PC-9 (cell line): ENCODE data around the gene OR8K5.

Source experiments
- EZH2 ChIP-seq: fragments of 200-600 bp; sonication (generic); IDR thresholded peaks from 2 replicates; pipeline ENCODE4 v1.8.0; 2017; ENCODE audit warnings: antibody characterized with exemption, low read depth
- TF ChIP-seq, protein P1 (sequence below): fragments of 200-600 bp; sonication (generic); conservative IDR thresholded peaks from 2 replicates; pipeline ENCODE4 v1.6.1; 2017; ENCODE audit warnings: mixed run types, antibody characterized with exemption, mild to moderate bottlenecking, moderate library complexity

GRCh38 chr11:56197367-56197766 lies 37.2 kb upstream of the OR8K5 start:
- TF ChIP-seq, protein P1, sequence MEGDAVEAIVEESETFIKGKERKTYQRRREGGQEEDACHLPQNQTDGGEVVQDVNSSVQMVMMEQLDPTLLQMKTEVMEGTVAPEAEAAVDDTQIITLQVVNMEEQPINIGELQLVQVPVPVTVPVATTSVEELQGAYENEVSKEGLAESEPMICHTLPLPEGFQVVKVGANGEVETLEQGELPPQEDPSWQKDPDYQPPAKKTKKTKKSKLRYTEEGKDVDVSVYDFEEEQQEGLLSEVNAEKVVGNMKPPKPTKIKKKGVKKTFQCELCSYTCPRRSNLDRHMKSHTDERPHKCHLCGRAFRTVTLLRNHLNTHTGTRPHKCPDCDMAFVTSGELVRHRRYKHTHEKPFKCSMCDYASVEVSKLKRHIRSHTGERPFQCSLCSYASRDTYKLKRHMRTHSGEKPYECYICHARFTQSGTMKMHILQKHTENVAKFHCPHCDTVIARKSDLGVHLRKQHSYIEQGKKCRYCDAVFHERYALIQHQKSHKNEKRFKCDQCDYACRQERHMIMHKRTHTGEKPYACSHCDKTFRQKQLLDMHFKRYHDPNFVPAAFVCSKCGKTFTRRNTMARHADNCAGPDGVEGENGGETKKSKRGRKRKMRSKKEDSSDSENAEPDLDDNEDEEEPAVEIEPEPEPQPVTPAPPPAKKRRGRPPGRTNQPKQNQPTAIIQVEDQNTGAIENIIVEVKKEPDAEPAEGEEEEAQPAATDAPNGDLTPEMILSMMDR, result no peak
- TF ChIP-seq EZH2, result no peak
